HepG2 (cell line): ENCODE results near the gene ERVMER34-1. TPM values are rescaled to one million over a fixed set of nuclear protein-coding genes. Genes with fewer than 3 reads are reported as not detected.

Experiments
- GZF1 ChIP-seq: sonication (generic); formaldehyde crosslinking; IDR thresholded peaks from 2 replicates; pipeline ENCODE4 v1.5.1; 2020; ENCODE audit warnings: mild to moderate bottlenecking, missing genetic modification reagents
- HOXA3 ChIP-seq: sonication (generic); formaldehyde crosslinking; IDR thresholded peaks from 2 replicates; pipeline ENCODE4 v1.5.0; 2020; ENCODE audit warnings: missing genetic modification reagents
- IKZF4 ChIP-seq: sonication (generic); formaldehyde crosslinking; IDR thresholded peaks from 2 replicates; pipeline ENCODE4 v1.5.1; 2020; ENCODE audit warnings: borderline replicate concordance, mild to moderate bottlenecking, low read depth, missing genetic modification reagents; ENCODE audit errors: not compliant biosample characterization
- JARID2 ChIP-seq: sonication (generic); formaldehyde crosslinking; IDR thresholded peaks from 2 replicates; pipeline ENCODE4 v1.8.1; 2023; ENCODE audit warnings: missing genetic modification reagents, inconsistent platforms; ENCODE audit not compliant: insufficient replicate concordance
- JDP2 ChIP-seq: sonication (generic); formaldehyde crosslinking; IDR thresholded peaks from 2 replicates; pipeline ENCODE4 v1.8.1; 2022; ENCODE audit warnings: missing genetic modification reagents, borderline replicate concordance
- KDM4B ChIP-seq: sonication (generic); formaldehyde crosslinking; IDR thresholded peaks from 2 replicates; pipeline ENCODE4 v1.4.0; 2020; ENCODE audit warnings: missing genetic modification reagents
- MAFG ChIP-seq: sonication (generic); formaldehyde crosslinking; IDR thresholded peaks from 2 replicates; pipeline ENCODE4 v1.5.1; 2020; ENCODE audit warnings: mild to moderate bottlenecking, missing genetic modification reagents
- PAXIP1 ChIP-seq: sonication (generic); formaldehyde crosslinking; conservative IDR thresholded peaks from 2 replicates; pipeline ENCODE4 v1.4.0; 2020; ENCODE audit warnings: mild to moderate bottlenecking, missing genetic modification reagents, moderate library complexity
- PBX2 ChIP-seq: IDR thresholded peaks from 2 replicates; pipeline ENCODE4 v1.6.1; 2016; ENCODE audit warnings: control low read depth
- POLR2AphosphoS5 ChIP-seq: IDR thresholded peaks from 2 replicates; pipeline ENCODE4 v1.6.1; 2012; ENCODE audit warnings: low read depth, low read length
- PRMT3 ChIP-seq: sonication (generic); formaldehyde crosslinking; IDR thresholded peaks from 2 replicates; pipeline ENCODE4 v1.8.1; 2022; ENCODE audit warnings: low read depth, mild to moderate bottlenecking, moderate library complexity, missing genetic modification reagents, borderline replicate concordance
- RAD21 ChIP-seq: fragments of 450-650 bp; formaldehyde crosslinking; IDR thresholded peaks from 2 replicates; pipeline ENCODE4 v1.5.0; 2020; ENCODE audit warnings: mild to moderate bottlenecking
- RARA ChIP-seq: IDR thresholded peaks from 2 replicates; pipeline ENCODE4 v1.6.1; 2016; ENCODE audit warnings: missing genetic modification reagents, missing compliant biosample characterization
- REPIN1 ChIP-seq: sonication (generic); formaldehyde crosslinking; IDR thresholded peaks from 2 replicates; pipeline ENCODE4 v1.8.0; 2022; ENCODE audit warnings: missing genetic modification reagents, low read depth, mild to moderate bottlenecking, borderline replicate concordance
- RNF219 ChIP-seq: sonication (generic); formaldehyde crosslinking; IDR thresholded peaks from 2 replicates; pipeline ENCODE4 v1.5.0; 2020; ENCODE audit warnings: mild to moderate bottlenecking, missing genetic modification reagents
- SSRP1 ChIP-seq: IDR thresholded peaks from 2 replicates; pipeline ENCODE4 v1.6.1; 2016; ENCODE audit warnings: control low read depth
- ZC3H4 ChIP-seq: sonication (generic); formaldehyde crosslinking; IDR thresholded peaks from 2 replicates; pipeline ENCODE4 v1.4.0; 2020; ENCODE audit warnings: missing genetic modification reagents, borderline replicate concordance
- ZFP1 ChIP-seq: IDR thresholded peaks from 2 replicates; pipeline ENCODE4 v1.6.1; 2016
- ZNF124 ChIP-seq: sonication (generic); formaldehyde crosslinking; IDR thresholded peaks from 2 replicates; pipeline ENCODE4 v1.4.0; 2020; ENCODE audit warnings: missing genetic modification reagents
- ZNF180 ChIP-seq: sonication (generic); formaldehyde crosslinking; IDR thresholded peaks from 2 replicates; pipeline ENCODE4 v1.4.0; 2020; ENCODE audit warnings: low read depth, missing genetic modification reagents, borderline replicate concordance
- ZNF615 ChIP-seq: sonication (generic); formaldehyde crosslinking; IDR thresholded peaks from 2 replicates; pipeline ENCODE4 v1.5.0; 2020; ENCODE audit warnings: mild to moderate bottlenecking, missing genetic modification reagents, borderline replicate concordance
- ZNF713 ChIP-seq: sonication (generic); formaldehyde crosslinking; IDR thresholded peaks from 2 replicates; pipeline ENCODE4 v1.4.0; 2020; ENCODE audit warnings: mild to moderate bottlenecking, missing genetic modification reagents
- ZNF773 ChIP-seq: sonication (generic); formaldehyde crosslinking; IDR thresholded peaks from 2 replicates; pipeline ENCODE4 v1.4.0; 2020; ENCODE audit warnings: missing genetic modification reagents, borderline replicate concordance
- polyA plus RNA-seq, 8 experiments: library from polyadenylated mRNA; depleted of rRNA in 3 of 8; stranded (reverse) in 7 of 8; unstranded in 1 of 8; fragments of >200 nt; fragmentation: Illumina TruSeq in 4 of 8; extraction: Trizol in 4 of 8; gene quantifications; 2 replicates each; pipeline versions ENCODE4 v1.2.1 to v1.2.3, GENCODE V29; 2011 to 2016; ENCODE audit warnings: low read depth in 4 of 8, missing spikeins in 1 of 8, mixed read lengths in 1 of 8; ENCODE audit not compliant: insufficient read depth in 1 of 8
- total RNA-seq, 5 experiments: library from RNA; depleted of rRNA; stranded (reverse); fragments of >200 nt; fragmentation: Illumina TruSeq; extraction: Trizol; gene quantifications; 2 replicates each; pipeline ENCODE4 v1.2.3, GENCODE V29; 2016; ENCODE audit warnings: low read depth in 1 of 5

ERVMER34-1 gene
- total and polyA plus RNA-seq, 2 of the 13 experiments (the other 11 are each of a cell fraction or from before 2014, with no cell fraction given), result 0.04 to 0.35 TPM

GRCh38 chr4:52712251-52713130 lies 38.7 kb downstream of the ERVMER34-1 start (continued):
- TF ChIP-seq RNF219 (CRISPR knock-in tag) (no peak; the same call in 1 of the 2 replicates), MAFG (no peak), PRMT3 (CRISPR knock-in tag) (0 out of 2 replicates have a peak, but pooled peaks have one; percentile 51), GZF1 (CRISPR knock-in tag) (no peak), IKZF4 (CRISPR knock-in tag) (no peak), KDM4B (CRISPR knock-in tag) (0 out of 2 replicates have a peak, but pooled peaks have one; percentile 58), ZNF615 (CRISPR knock-in tag) (no peak), JARID2 (CRISPR knock-in tag) (peak; percentile 16), REPIN1 (peak; percentile 71; the same call in 1 of the 2 replicates), SSRP1 (no peak), PBX2 (CRISPR knock-in tag) (no peak), ZNF180 (CRISPR knock-in tag) (no peak), PAXIP1 (CRISPR knock-in tag) (peak; percentile 20; the same call in 1 of the 2 replicates), POLR2AphosphoS5 (peak; percentile 96), ZC3H4 (CRISPR knock-in tag) (peak; percentile 49), ZNF773 (CRISPR knock-in tag) (no peak), ZNF713 (CRISPR knock-in tag) (no peak), RARA (CRISPR knock-in tag) (no peak; the same call in 1 of the 2 replicates), JDP2 (peak; percentile 46; the same call in 1 of the 2 replicates), HOXA3 (CRISPR knock-in tag) (peak; percentile 64; the same call in 1 of the 2 replicates), ZFP1 (CRISPR knock-in tag) (no peak), ZNF124 (CRISPR knock-in tag) (0 out of 2 replicates have a peak, but pooled peaks have one; percentile 31), RAD21 (CRISPR knock-in tag) (peak; percentile 66; the same call in 1 of the 2 replicates)
